ENCODE data around the gene KLHL6.
"Not testable (repeated sequence)": the region's sequence is repeated elsewhere in the genome, so short reads cannot be mapped to it uniquely, and the experiment has no call there.

KLHL6 gene

GRCh38 chr3:183533412-183534132 lies 21.9 kb downstream of the KLHL6 start:
- Histone ChIP-seq H3K27me3 (no peaks in the 10 kb centered on the region), H3K36me3 (no peaks in the 10 kb centered on the region), H3K4me3 (ENCODE audit: low read depth, low read length) (no peak overlapping the region), H3K4me1 (no peaks in the 10 kb centered on the region), H3K9me3 (no peaks in the 10 kb centered on the region)
- TF ChIP-seq CTCF (IDR thresholded peaks at IDR 0.05; ENCODE audit: low read depth, low read length) = no peak
- no peak for DNase-seq

- Histone ChIP-seq H3K27me3 (no peaks in the 10 kb centered on the region), H3K9me3 (no peaks in the 10 kb centered on the region), H3K36me3 (no peaks in the 10 kb centered on the region), H3K4me1 (no peaks in the 10 kb centered on the region), H3K4me3 (ENCODE audit: low read depth, low read length) (no peak overlapping the region)
- DNase-seq = no peak
- no peak for TF ChIP-seq CTCF (IDR thresholded peaks at IDR 0.05; ENCODE audit: low read depth, low read length)
Observed at GRCh38 chr3:183532620-183533411, 22.7 kb downstream of the KLHL6 start.

GRCh38 chr3:183529717-183530116 lies 25.8 kb downstream of the KLHL6 start:
- H3K4me3 ChIP-seq (ENCODE audit: low read depth, low read length) = no peak overlapping the region
- no peaks in the 10 kb centered on the region for H3K9me3 ChIP-seq
- no peaks in the 10 kb centered on the region for H3K27me3 ChIP-seq
- no peaks in the 10 kb centered on the region for H3K36me3 ChIP-seq
- no peaks in the 10 kb centered on the region for H3K4me1 ChIP-seq
- TF ChIP-seq CTCF (IDR thresholded peaks at IDR 0.05; ENCODE audit: low read depth, low read length) = no peak
- no peak for DNase-seq

- Histone ChIP-seq H3K4me1 (no peaks in the 10 kb centered on the region), H3K9me3 (no peaks in the 10 kb centered on the region), H3K27me3 (no peaks in the 10 kb centered on the region), H3K36me3 (no peaks in the 10 kb centered on the region), H3K4me3 (ENCODE audit: low read depth, low read length) (no peak overlapping the region)
- no peak for DNase-seq
- no peak for TF ChIP-seq CTCF (IDR thresholded peaks at IDR 0.05; ENCODE audit: low read depth, low read length)
Observed at GRCh38 chr3:183529185-183529584, 26.3 kb downstream of the KLHL6 start.

- H3K27me3 ChIP-seq; H3K4me3 ChIP-seq (ENCODE audit: low read depth, low read length); H3K36me3 ChIP-seq; H3K9me3 ChIP-seq; DNase-seq; H3K4me1 ChIP-seq: not testable (repeated sequence)
Observed at GRCh38 chr3:183528758-183529157, 26.7 kb downstream of the KLHL6 start.

- no peaks in the 10 kb centered on the region for H3K4me1 ChIP-seq
Observed at GRCh38 chr3:183527428-183528379, 27.8 kb downstream of the KLHL6 start.

More at GRCh38 chr3:183527428-183528379, 27.8 kb downstream of the KLHL6 start:
- Histone ChIP-seq H3K36me3 (no peaks in the 10 kb centered on the region), H3K4me3 (ENCODE audit: low read depth, low read length) (no peak overlapping the region), H3K27me3 (no peaks in the 10 kb centered on the region), H3K9me3 (no peaks in the 10 kb centered on the region)
- no peak for DNase-seq
- no peak for TF ChIP-seq CTCF (IDR thresholded peaks at IDR 0.05; ENCODE audit: low read depth, low read length)
